Right hindlimb (tissue), 1 donor: ENCODE measurements around the gene KLHL18.
"Not testable (repeated sequence)": the region's sequence is repeated elsewhere in the genome, so short reads cannot be mapped to it uniquely, and the experiment has no call there.

Source experiments
- DNase-seq: peaks from one replicate; pipeline ENCODE4 v3.0.0-alpha.2; 2018

KLHL18 gene

GRCh38 chr3:47274652-47275051 is 8.1 kb upstream of the KLHL18 start:
- no peak for DNase-seq

- DNase-seq = no peak
These were observed 6.2 kb upstream of the KLHL18 start for GRCh38 chr3:47276558-47276957.

GRCh38 chr3:47280519-47280918 is 2.2 kb upstream of the KLHL18 start:
- DNase-seq = no peak

GRCh38 chr3:47283193-47283537 is 421 bp downstream of the KLHL18 start:
- DNase-seq = no peak

- no peak for DNase-seq
These were observed 1.0 kb downstream of the KLHL18 start for GRCh38 chr3:47283591-47284364.

- DNase-seq = no peak
These were observed 6.5 kb downstream of the KLHL18 start for GRCh38 chr3:47288966-47289910.

GRCh38 chr3:47291158-47291753 is 8.5 kb downstream of the KLHL18 start:
- no peak for DNase-seq

GRCh38 chr3:47291754-47292420 is 9.1 kb downstream of the KLHL18 start:
- DNase-seq = not testable (repeated sequence)

GRCh38 chr3:47293822-47294221 is 11.1 kb downstream of the KLHL18 start:
- DNase-seq = no peak

GRCh38 chr3:47294392-47294791 is 11.6 kb downstream of the KLHL18 start:
- no peak for DNase-seq

- DNase-seq = no peak
These were observed 12.6 kb downstream of the KLHL18 start for GRCh38 chr3:47295322-47295721.

GRCh38 chr3:47295976-47296375 is 13.2 kb downstream of the KLHL18 start:
- no peak for DNase-seq

GRCh38 chr3:47296562-47297302 is 14.0 kb downstream of the KLHL18 start:
- DNase-seq = no peak

GRCh38 chr3:47298439-47298838 is 15.7 kb downstream of the KLHL18 start:
- no peak for DNase-seq

GRCh38 chr3:47299381-47300318 is 16.9 kb downstream of the KLHL18 start:
- no peak for DNase-seq

GRCh38 chr3:47301456-47301855 is 18.7 kb downstream of the KLHL18 start:
- no peak for DNase-seq

GRCh38 chr3:47306022-47306421 is 23.3 kb downstream of the KLHL18 start:
- DNase-seq = no peak

- not testable (repeated sequence) for DNase-seq
These were observed 26.5 kb downstream of the KLHL18 start for GRCh38 chr3:47309231-47309630.

- no peak for DNase-seq
These were observed 27.6 kb downstream of the KLHL18 start for GRCh38 chr3:47310391-47310790.

- DNase-seq = no peak
These were observed 30.8 kb downstream of the KLHL18 start for GRCh38 chr3:47313341-47314055.
